GM12878 (cell line): ENCODE data around the gene PIP. TPM values are rescaled to one million over a fixed set of nuclear protein-coding genes. Genes with fewer than 3 reads are reported as not detected.
"Not testable (repeated sequence)": the region's sequence is repeated elsewhere in the genome, so short reads cannot be mapped to it uniquely, and the experiment has no call there.

Experiments
- ATAC-seq: fragments of 200-7000 bp; cut with Tn5 transposase; 3 replicates; pipeline ENCODE4 v1.9.1; 2020; ENCODE audit warnings: mild to moderate bottlenecking, moderate library complexity
- BruUV-seq: library from RNA; stranded (reverse); fragments of 400-500 nt; replicated peaks from 2 replicates; lab custom pipeline; 2021; lab: Mats Ljungman, UMichigan
- CTCF ChIA-PET: fragments of 300-600 bp; sonication (Branson Sonifier 250); formaldehyde crosslinking; extraction: SDS; loops from one replicate; lab custom pipeline; 2021; ENCODE audit warnings: inconsistent platforms; lab: Yijun Ruan, JAX
- POLR2A ChIA-PET: fragments of 350-600 bp; formaldehyde crosslinking; extraction: SDS; loops from one replicate; lab custom pipeline; 2021; ENCODE audit warnings: inconsistent platforms; lab: Charles Lee
- RAD21 ChIA-PET: fragments of 300-600 bp; sonication (Branson Sonifier 250); formaldehyde crosslinking; loops from one replicate; lab custom pipeline; 2023; ENCODE audit warnings: antibody characterized with exemption; ENCODE audit not compliant: unreplicated experiment; lab: Charles Lee
- SMC1A ChIA-PET: fragments of 300-600 bp; sonication (Branson Sonifier 250); formaldehyde crosslinking; loops from one replicate; lab custom pipeline; 2023; ENCODE audit not compliant: unreplicated experiment, uncharacterized antibody; lab: Charles Lee
- DNase-seq: peaks from one replicate; pipeline ENCODE4 v3.0.0-alpha.2; 2011; ENCODE audit warnings: low read depth, low spot score
- FAIRE-seq: peaks from 3 replicates; lab custom pipeline; 2011; peaks lifted over from hg19 to GRCh38; lab: Jason Lieb, UNC
- H2AFZ ChIP-seq: 2 replicates; pipeline ENCODE4 v1.6.0; 2011; ENCODE audit warnings: low read depth, low read length, control low read depth; ENCODE audit not compliant: control insufficient read depth
- H3K27ac ChIP-seq: 2 replicates; pipeline ENCODE4 v1.5.1; 2011; ENCODE audit warnings: control low read depth; ENCODE audit not compliant: control insufficient read depth, insufficient read depth
- H3K27me3 ChIP-seq, 2 experiments: replicated peaks in 1 of 2; 2 replicates each; pipeline versions ENCODE4 v1.6.0 to v1.6.1; 2011; ENCODE audit warnings: low read length in 1 of 2; ENCODE audit not compliant: control insufficient read depth in 2 of 2, insufficient read depth in 2 of 2
- H3K36me3 ChIP-seq, 2 experiments: 2 replicates each; pipeline ENCODE4 v1.5.1; 2011; ENCODE audit warnings: low read length in 1 of 2; ENCODE audit not compliant: control insufficient read depth in 2 of 2, insufficient read depth in 2 of 2
- H3K4me1 ChIP-seq: 2 replicates; pipeline ENCODE4 v1.6.1; 2011; ENCODE audit warnings: mild to moderate bottlenecking, low read length, moderate library complexity, mixed read lengths; ENCODE audit not compliant: control insufficient read depth, insufficient read depth
- H3K4me2 ChIP-seq: 2 replicates; pipeline ENCODE4 v1.6.0; 2011; ENCODE audit warnings: control low read depth; ENCODE audit not compliant: control insufficient read depth, insufficient read depth
- H3K4me3 ChIP-seq: fragments of 200-600 bp; sonication (generic); 2 replicates; pipeline ENCODE4 v1.5.1; 2016
- H3K79me2 ChIP-seq: 2 replicates; pipeline ENCODE4 v1.6.0; 2011; ENCODE audit warnings: low read length; ENCODE audit not compliant: control insufficient read depth, insufficient read depth
- H3K9ac ChIP-seq: 2 replicates; pipeline ENCODE4 v1.8.0; 2011; ENCODE audit warnings: low read length, control low read depth, mixed read lengths; ENCODE audit not compliant: control insufficient read depth, insufficient read depth
- H3K9me3 ChIP-seq: replicated peaks from 3 replicates; pipeline ENCODE4 v1.5.1; 2011; ENCODE audit warnings: mild to moderate bottlenecking, low read length; ENCODE audit not compliant: control insufficient read depth, insufficient read depth
- H4K20me1 ChIP-seq: 2 replicates; pipeline ENCODE4 v1.6.0; 2011; ENCODE audit not compliant: control insufficient read depth, insufficient read depth
- E2F4 ChIP-seq: IDR thresholded peaks from 2 replicates; pipeline ENCODE4 v1.6.1; 2012; ENCODE audit warnings: low read depth, low read length, improper control_type of control experiment
- TAF1 ChIP-seq: IDR thresholded peaks from 2 replicates; pipeline ENCODE4 v1.6.1; 2011; ENCODE audit warnings: mild to moderate bottlenecking, low read depth, low read length, borderline replicate concordance
- YY1 ChIP-seq: IDR thresholded peaks from 2 replicates; pipeline ENCODE4 v1.6.1; 2011; ENCODE audit warnings: low read depth, mild to moderate bottlenecking, low read length
- ZNF24 ChIP-seq: fragments of 450-650 bp; IDR thresholded peaks from 2 replicates; pipeline ENCODE4 v1.6.1; 2017; ENCODE audit warnings: antibody characterized with exemption, mild to moderate bottlenecking
- WGBS: methylation state at CpG from one replicate; pipeline ENCODE4 v1.1.6; 2016; ENCODE audit warnings: low lambda C conversion rate; ENCODE audit not compliant: insufficient replicate concordance, insufficient coverage; ENCODE audit errors: missing lambda C conversion rate; 5-methylcytosine and 5-hydroxymethylcytosine counted together
- in situ Hi-C: fragments of 300-500 bp; cut with MboI; formaldehyde crosslinking; loops from 9 replicates; pipeline ENCODE4 v1.14.3; 2018; ENCODE audit warnings: mixed read lengths
- intact Hi-C: fragments of 100-400 bp; cut with micrococcal nuclease; formaldehyde crosslinking; loops from one replicate; pipeline ENCODE4 v1.14.2; 2022; ENCODE audit not compliant: unreplicated experiment
- polyA plus RNA-seq, 11 experiments: library from polyadenylated mRNA; depleted of rRNA in 4 of 11; unstranded in 6 of 11; stranded (reverse) in 5 of 11; fragments of >200 nt; fragmentation: Nextera tagmentation in 4 of 11; fragmentation: Illumina TruSeq in 1 of 11; extraction: Ambion mirVana in 4 of 11; extraction: Trizol in 1 of 11; gene quantifications; 1 replicate in 1 of 11; 2 replicates in 10 of 11; pipeline versions ENCODE4 v1.2.1 to v1.2.3, GENCODE V29; 2011 to 2016; ENCODE audit warnings: inconsistent platforms in 2 of 11, missing spikeins in 2 of 11, low read depth in 1 of 11
- total RNA-seq, 4 experiments: library from RNA; depleted of rRNA in 3 of 4; stranded (reverse); fragments of >200 nt in 3 of 4; fragmentation: Illumina TruSeq in 1 of 4; extraction: Trizol in 1 of 4; gene quantifications; 2 replicates each; pipeline versions ENCODE4 v1.2.1 to v1.2.3, GENCODE V29; 2013 to 2021

The PIP gene
- total and polyA plus RNA-seq, 10 of the 15 experiments (the other 5 are each of a cell fraction or from before 2014, with no cell fraction given) = not detected

- TF ChIP-seq ZNF24 (no peak), E2F4 (no peak), TAF1 (no peak), YY1 (no peak)
Measured at GRCh38 chr7:143120691-143121405, 11.0 kb upstream of the PIP start (continued).

GRCh38 chr7:143123326-143123725 is 8.6 kb upstream of the PIP start:
- WGBS = 68% methylated on average over 9 of the region's 9 CpGs
- DNase-seq, H3K9ac ChIP-seq, H2AFZ ChIP-seq, RAD21 ChIA-PET, H4K20me1 ChIP-seq, H3K4me1 ChIP-seq, H3K4me3 ChIP-seq, BruUV-seq, in situ Hi-C loops, intact Hi-C loops, ATAC-seq, H3K4me2 ChIP-seq, H3K9me3 ChIP-seq, FAIRE-seq, CTCF ChIA-PET, POLR2A ChIA-PET, H3K36me3 ChIP-seq, H3K27ac ChIP-seq, H3K27me3 ChIP-seq, SMC1A ChIA-PET, H3K79me2 ChIP-seq: not testable (repeated sequence)
